Endothelial cell (in vitro differentiated cells): ENCODE measurements around the gene CEACAM19. TPM values are rescaled to one million over a fixed set of nuclear protein-coding genes. Genes with fewer than 3 reads are reported as not detected.

Source experiments
- DNase-seq: peaks from one replicate; pipeline ENCODE4 v3.0.0; 2021; ENCODE audit warnings: low spot score
- H3K27ac Mint-ChIP-seq: one replicate; pipeline ENCODE4 v1.8.0; 2021; ENCODE audit warnings: mixed read lengths, inconsistent platforms; ENCODE audit not compliant: unreplicated experiment
- H3K27me3 Mint-ChIP-seq: one replicate; pipeline ENCODE4 v1.8.0; 2021; ENCODE audit warnings: mild to moderate bottlenecking, moderate library complexity, mixed read lengths, inconsistent platforms; ENCODE audit not compliant: unreplicated experiment
- H3K36me3 Mint-ChIP-seq: one replicate; pipeline ENCODE4 v1.8.0; 2021; ENCODE audit warnings: mild to moderate bottlenecking, low read depth, mixed read lengths, inconsistent platforms; ENCODE audit not compliant: unreplicated experiment
- H3K4me1 Mint-ChIP-seq: one replicate; pipeline ENCODE4 v1.8.0; 2021; ENCODE audit warnings: mild to moderate bottlenecking, mixed read lengths, inconsistent platforms; ENCODE audit not compliant: unreplicated experiment
- H3K4me3 Mint-ChIP-seq: one replicate; pipeline ENCODE4 v1.8.0; 2021; ENCODE audit warnings: mild to moderate bottlenecking, mixed read lengths, inconsistent platforms; ENCODE audit not compliant: unreplicated experiment
- H3K9me3 Mint-ChIP-seq: one replicate; pipeline ENCODE4 v1.8.0; 2021; ENCODE audit warnings: mixed read lengths, inconsistent platforms; ENCODE audit not compliant: unreplicated experiment
- total RNA-seq: library from RNA; stranded (reverse); fragmentation: NEBNext Ultra II Directional; extraction: Animal tissue kit (Norgen Biotek cat#: 25700); gene quantifications from one replicate; pipeline ENCODE4 v1.2.1, GENCODE V29; 2021; ENCODE audit not compliant: unreplicated experiment
- TF ChIP-seq, protein P1 (sequence below): fragments of 200-600 bp; sonication (generic); IDR thresholded peaks from one replicate; pipeline ENCODE4 v1.5.0; 2021; ENCODE audit warnings: antibody characterized with exemption; ENCODE audit not compliant: unreplicated experiment

The CEACAM19 gene
- total RNA-seq, 1 donor from 2014 or later = 3.7 TPM

DNA sequence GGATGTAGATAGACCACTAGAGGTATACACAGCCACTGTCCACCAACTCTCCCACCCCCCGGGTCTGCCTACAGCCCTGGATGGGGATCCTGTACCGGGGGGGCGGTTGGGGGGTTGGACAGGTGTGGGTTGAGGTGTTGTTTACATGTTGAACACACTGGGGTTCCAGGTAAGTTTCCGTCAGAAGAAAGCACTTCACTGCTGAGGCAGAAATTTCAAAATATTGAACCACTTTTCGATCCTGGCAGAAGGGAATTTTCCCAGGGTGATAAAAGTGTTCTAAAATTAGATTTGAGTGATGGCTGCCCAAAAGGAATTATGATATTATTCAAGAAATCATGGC, 21.1 kb downstream of the CEACAM19 start:
- H3K36me3 Mint-ChIP-seq = peaks cover 3% of the 10 kb centered on the region
- H3K4me1 Mint-ChIP-seq = no peaks in the 10 kb centered on the region
- no peak for DNase-seq
- peaks cover 7% of the 10 kb centered on the region for H3K27me3 Mint-ChIP-seq
- H3K27ac Mint-ChIP-seq = no peak overlapping the region
- H3K4me3 Mint-ChIP-seq = no peak overlapping the region
- TF ChIP-seq, protein P1, sequence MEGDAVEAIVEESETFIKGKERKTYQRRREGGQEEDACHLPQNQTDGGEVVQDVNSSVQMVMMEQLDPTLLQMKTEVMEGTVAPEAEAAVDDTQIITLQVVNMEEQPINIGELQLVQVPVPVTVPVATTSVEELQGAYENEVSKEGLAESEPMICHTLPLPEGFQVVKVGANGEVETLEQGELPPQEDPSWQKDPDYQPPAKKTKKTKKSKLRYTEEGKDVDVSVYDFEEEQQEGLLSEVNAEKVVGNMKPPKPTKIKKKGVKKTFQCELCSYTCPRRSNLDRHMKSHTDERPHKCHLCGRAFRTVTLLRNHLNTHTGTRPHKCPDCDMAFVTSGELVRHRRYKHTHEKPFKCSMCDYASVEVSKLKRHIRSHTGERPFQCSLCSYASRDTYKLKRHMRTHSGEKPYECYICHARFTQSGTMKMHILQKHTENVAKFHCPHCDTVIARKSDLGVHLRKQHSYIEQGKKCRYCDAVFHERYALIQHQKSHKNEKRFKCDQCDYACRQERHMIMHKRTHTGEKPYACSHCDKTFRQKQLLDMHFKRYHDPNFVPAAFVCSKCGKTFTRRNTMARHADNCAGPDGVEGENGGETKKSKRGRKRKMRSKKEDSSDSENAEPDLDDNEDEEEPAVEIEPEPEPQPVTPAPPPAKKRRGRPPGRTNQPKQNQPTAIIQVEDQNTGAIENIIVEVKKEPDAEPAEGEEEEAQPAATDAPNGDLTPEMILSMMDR = no peak
- H3K9me3 Mint-ChIP-seq = no peaks in the 10 kb centered on the region

DNA sequence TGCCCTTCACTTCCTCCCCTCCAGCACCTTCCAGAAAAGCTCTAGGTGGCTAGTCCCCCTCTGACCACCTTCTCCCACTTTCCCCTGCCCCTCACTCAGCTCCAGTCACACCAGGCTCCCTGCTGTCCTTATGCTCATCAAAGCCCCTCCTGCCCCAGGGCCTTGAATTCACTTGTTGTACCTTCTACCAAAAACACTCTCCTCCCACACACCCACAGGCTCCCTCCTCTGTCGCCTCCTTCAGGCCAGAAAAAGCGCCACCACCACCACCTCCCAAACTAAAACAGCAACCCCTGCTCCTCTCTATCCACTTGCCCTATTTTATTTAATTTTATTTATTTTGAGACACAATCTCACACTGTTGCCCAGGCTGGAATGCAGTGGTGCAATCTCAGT, 22.9 kb downstream of the CEACAM19 start:
- no peak overlapping the region for H3K27ac Mint-ChIP-seq
- H3K36me3 Mint-ChIP-seq = peaks cover 3% of the 10 kb centered on the region
- peaks cover 4% of the 10 kb centered on the region for H3K27me3 Mint-ChIP-seq
- H3K9me3 Mint-ChIP-seq = no peaks in the 10 kb centered on the region
- no peak overlapping the region for H3K4me3 Mint-ChIP-seq
- no peaks in the 10 kb centered on the region for H3K4me1 Mint-ChIP-seq
- TF ChIP-seq, protein P1 = peak; percentile 48
- no peak for DNase-seq

DNA sequence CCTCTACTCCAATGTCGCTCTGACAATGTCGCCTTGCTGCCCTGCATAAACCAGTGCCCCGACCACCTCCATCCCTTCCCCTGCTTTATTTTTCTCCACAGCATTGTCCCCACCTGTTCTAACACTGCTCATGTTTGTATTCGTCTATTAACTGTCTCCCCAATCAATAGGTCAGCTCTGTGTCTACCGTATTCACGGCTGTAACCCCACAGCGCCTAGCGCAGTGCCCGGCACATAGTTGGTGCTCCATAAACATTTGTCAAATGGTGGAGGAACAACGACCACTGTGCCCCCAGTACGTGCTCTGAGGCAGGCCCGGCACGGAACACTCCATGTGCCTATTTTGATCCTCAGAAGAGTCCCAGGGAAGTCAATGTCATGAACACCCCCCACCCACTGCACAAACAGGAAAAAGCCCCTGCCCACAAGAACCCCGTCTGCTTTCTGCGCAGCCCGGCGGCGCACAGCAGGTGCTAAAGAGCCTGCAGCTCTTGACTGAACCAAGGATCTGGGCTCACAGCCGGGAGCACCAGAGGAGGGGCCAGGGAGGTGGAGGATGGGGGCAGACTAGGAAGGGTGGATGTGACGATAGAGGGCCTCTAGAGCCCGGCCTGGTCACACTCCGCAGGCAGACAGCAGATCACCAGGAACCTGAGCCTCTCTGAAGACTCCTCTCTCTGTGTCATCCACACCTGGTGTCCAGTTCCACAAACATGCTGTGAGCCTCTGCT, 25.8 kb downstream of the CEACAM19 start:
- Mint-ChIP-seq H3K27me3 (peaks cover 4% of the 10 kb centered on the region), H3K27ac (peak overlapping the region; percentile 28), H3K4me3 (peak overlapping the region; percentile 11), H3K9me3 (no peaks in the 10 kb centered on the region), H3K36me3 (peaks cover 3% of the 10 kb centered on the region), H3K4me1 (no peaks in the 10 kb centered on the region)
- TF ChIP-seq, protein P1 = no peak
- DNase-seq = no peak

DNA sequence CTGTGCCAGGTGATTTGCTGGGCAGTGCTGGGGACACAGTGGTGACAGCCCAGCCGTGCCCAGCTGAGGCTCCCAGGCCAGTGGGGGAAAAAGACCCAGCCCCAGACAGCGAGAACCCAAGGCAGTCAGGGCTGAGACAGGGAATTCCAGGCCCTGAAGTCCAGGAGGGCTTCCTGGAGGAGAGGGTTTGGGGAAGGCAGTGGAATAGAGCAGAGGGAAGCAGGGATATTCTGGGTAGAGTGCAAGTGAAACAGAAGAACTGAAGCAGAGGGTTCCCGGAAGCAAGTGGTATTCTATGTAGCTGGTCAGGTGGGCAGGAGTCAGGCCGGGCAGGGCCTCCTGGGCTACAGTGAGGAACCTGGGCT, 26.4 kb downstream of the CEACAM19 start:
- H3K27ac Mint-ChIP-seq = no peak overlapping the region
- H3K27me3 Mint-ChIP-seq = peaks cover 5% of the 10 kb centered on the region

More for the DNA sequence above, 26.4 kb downstream of the CEACAM19 start:
- no peaks in the 10 kb centered on the region for H3K9me3 Mint-ChIP-seq
- TF ChIP-seq, protein P1 = no peak
- no peak overlapping the region for H3K4me3 Mint-ChIP-seq
- peaks cover 3% of the 10 kb centered on the region for H3K36me3 Mint-ChIP-seq
- H3K4me1 Mint-ChIP-seq = no peaks in the 10 kb centered on the region
- DNase-seq = no peak
